ENCODE data around the gene ACOT12.

GRCh38 chr5:81429363-81429762, 35.4 kb upstream of the ACOT12 start:
- TF ChIP-seq CTCF (IDR thresholded peaks at IDR 0.05) (no peak), POLR2AphosphoS5 (IDR thresholded peaks at IDR 0.05) (no peak)
